SK-N-SH (cell line): Measurements from ENCODE around the gene ZBTB47. TPM values are rescaled to one million over a fixed set of nuclear protein-coding genes. Genes with fewer than 3 reads are reported as not detected.

Experiments used
- CTCF ChIA-PET: fragments of 300-600, 350-600 bp; formaldehyde crosslinking; extraction: SDS; loops from one replicate; lab custom pipeline; 2021; lab: Yijun Ruan, JAX
- POLR2A ChIA-PET: fragments of 350-600 bp; sonication (Branson Sonifier 250); formaldehyde crosslinking; extraction: SDS; loops from one replicate; lab custom pipeline; 2020; ENCODE audit warnings: antibody characterized with exemption, inconsistent platforms; lab: Yijun Ruan, JAX
- DNase-seq: peaks from one replicate; pipeline ENCODE4 v3.0.0; 2012
- H2AFZ ChIP-seq: fragments of 200-600 bp; sonication (generic); 2 replicates; pipeline ENCODE4 v1.8.1; 2016; ENCODE audit warnings: antibody characterized with exemption, mild to moderate bottlenecking, low read depth
- H3F3A ChIP-seq: fragments of 200-600 bp; sonication (generic); replicated peaks from 2 replicates; pipeline ENCODE3; 2016; ENCODE audit warnings: antibody characterized with exemption, mild to moderate bottlenecking; ENCODE audit not compliant: insufficient read depth
- H3K27ac ChIP-seq, 2 experiments: fragments of 200-500 bp in 1 of 2; fragments of 200-600 bp in 1 of 2; sonication (Bioruptor generic) in 1 of 2; sonication (generic), shearing (Covaris generic) in 1 of 2; 2 replicates each; pipeline versions ENCODE4 v1.5.1 to v1.6.1; 2014 to 2016; ENCODE audit warnings: low read depth in 2 of 2, inconsistent platforms in 1 of 2, low read length in 1 of 2, mild to moderate bottlenecking in 1 of 2, mixed read lengths in 1 of 2
- H3K27me3 ChIP-seq: fragments of 200-600 bp; sonication (generic), shearing (Covaris generic); 2 replicates; pipeline ENCODE4 v1.6.1; 2016; ENCODE audit warnings: mixed run types; ENCODE audit not compliant: insufficient read depth
- H3K36me3 ChIP-seq, 2 experiments: fragments of 200-500 bp in 1 of 2; fragments of 200-600 bp in 1 of 2; sonication (Bioruptor generic) in 1 of 2; sonication (generic) in 1 of 2; replicated peaks in 1 of 2; 2 replicates each; pipeline versions ENCODE3 to v1.5.1; 2014 to 2016; ENCODE audit warnings: low read length in 1 of 2, mild to moderate bottlenecking in 1 of 2; ENCODE audit not compliant: insufficient read depth in 2 of 2, control insufficient read depth in 1 of 2
- H3K4me1 ChIP-seq, 2 experiments: fragments of 200-500 bp in 1 of 2; fragments of 200-600 bp in 1 of 2; sonication (Bioruptor generic) in 1 of 2; sonication (generic), shearing (Covaris generic) in 1 of 2; 2 replicates each; pipeline versions ENCODE4 v1.5.1 to v1.6.1; 2014 to 2016; ENCODE audit warnings: low read depth in 1 of 2, low read length in 1 of 2, mixed run types in 1 of 2; ENCODE audit not compliant: insufficient read depth in 2 of 2, control insufficient read depth in 1 of 2
- H3K4me2 ChIP-seq: fragments of 200-600 bp; sonication (generic), shearing (Covaris generic); 2 replicates; pipeline ENCODE4 v1.6.1; 2017; ENCODE audit warnings: mixed run types
- H3K4me3 ChIP-seq, 2 experiments: fragments of 200-500 bp in 1 of 2; fragments of 200-600 bp in 1 of 2; sonication (Bioruptor generic) in 1 of 2; sonication (generic), shearing (Covaris generic) in 1 of 2; 2 replicates each; pipeline versions ENCODE4 v1.5.1 to v1.8.1; 2014 to 2016; ENCODE audit warnings: low read depth in 2 of 2, inconsistent platforms in 1 of 2, low read length in 1 of 2, mild to moderate bottlenecking in 1 of 2, mixed read lengths in 1 of 2, moderate library complexity in 1 of 2
- H3K79me2 ChIP-seq: fragments of 200-600 bp; sonication (generic); 2 replicates; pipeline ENCODE4 v1.8.1; 2017; ENCODE audit warnings: mild to moderate bottlenecking; ENCODE audit not compliant: insufficient read depth
- H3K9ac ChIP-seq: fragments of 200-600 bp; sonication (generic); 2 replicates; pipeline ENCODE4 v1.6.1; 2017; ENCODE audit warnings: mixed run types
- H3K9me2 ChIP-seq: fragments of 200-600 bp; sonication (generic); 2 replicates; pipeline ENCODE4 v1.6.1; 2017; ENCODE audit warnings: mixed run types
- H3K9me3 ChIP-seq: fragments of 200-600 bp; sonication (generic); 2 replicates; pipeline ENCODE4 v1.6.1; 2017; ENCODE audit warnings: mixed run types, mild to moderate bottlenecking, moderate library complexity
- H4K20me1 ChIP-seq: fragments of 200-600 bp; sonication (generic); 2 replicates; pipeline ENCODE4 v1.6.1; 2017; ENCODE audit warnings: mild to moderate bottlenecking, mixed run types; ENCODE audit not compliant: insufficient read depth
- CTCF ChIP-seq: fragments of 200-600 bp; sonication (generic); IDR thresholded peaks from 2 replicates; pipeline ENCODE4 v1.6.1; 2017; ENCODE audit warnings: antibody characterized with exemption, mild to moderate bottlenecking, moderate library complexity
- EP300 ChIP-seq, 2 experiments: IDR thresholded peaks; 2 replicates each; pipeline versions ENCODE4 v1.4.0 to v1.6.1; 2012; ENCODE audit warnings: borderline replicate concordance in 1 of 2, low read depth in 1 of 2, low read length in 1 of 2
- EZH2phosphoT487 ChIP-seq: fragments of 200-600 bp; sonication (generic); IDR thresholded peaks from 2 replicates; pipeline ENCODE4 v1.6.1; 2017; ENCODE audit warnings: low read depth, mixed run types, mild to moderate bottlenecking, antibody characterized with exemption, moderate library complexity, borderline replicate concordance
- GABPA ChIP-seq: IDR thresholded peaks from 2 replicates; pipeline ENCODE4 v1.4.0; 2012; ENCODE audit warnings: low read depth, mild to moderate bottlenecking
- GATA2 ChIP-seq: sonication (generic); formaldehyde crosslinking; IDR thresholded peaks from 2 replicates; pipeline ENCODE4 v1.5.0; 2020; ENCODE audit warnings: mild to moderate bottlenecking, missing genetic modification reagents
- IRF3 ChIP-seq: fragments of 150-350 bp; IDR thresholded peaks from 2 replicates; pipeline ENCODE4 v1.6.1; 2016; ENCODE audit warnings: mild to moderate bottlenecking, low read depth, low read length
- JUND ChIP-seq: IDR thresholded peaks from 2 replicates; pipeline ENCODE4 v1.4.0; 2012
- MAX ChIP-seq: IDR thresholded peaks from 2 replicates; pipeline ENCODE4 v1.4.0; 2012; ENCODE audit warnings: low read depth
- MEF2A ChIP-seq: IDR thresholded peaks from 2 replicates; pipeline ENCODE4 v1.4.0; 2012; ENCODE audit warnings: low read depth, borderline replicate concordance
- MXI1 ChIP-seq: IDR thresholded peaks from 2 replicates; pipeline ENCODE4 v1.6.1; 2012; ENCODE audit warnings: mild to moderate bottlenecking, low read depth, low read length, improper control_type of control experiment
- PBX3 ChIP-seq: IDR thresholded peaks from 2 replicates; pipeline ENCODE4; 2012
- RAD21 ChIP-seq: IDR thresholded peaks from 2 replicates; pipeline ENCODE4 v1.6.1; 2012; ENCODE audit warnings: mild to moderate bottlenecking, low read length
- SIN3A ChIP-seq: IDR thresholded peaks from 2 replicates; pipeline ENCODE4 v1.6.1; 2012; ENCODE audit warnings: low read depth, mild to moderate bottlenecking, low read length, moderate library complexity, borderline replicate concordance
- SMC3 ChIP-seq: IDR thresholded peaks from 2 replicates; pipeline ENCODE4 v1.6.1; 2012; ENCODE audit warnings: low read depth, low read length, improper control_type of control experiment
- TAF1 ChIP-seq: IDR thresholded peaks from 2 replicates; pipeline ENCODE4 v1.6.1; 2012; ENCODE audit warnings: low read depth, mild to moderate bottlenecking, low read length, moderate library complexity, borderline replicate concordance
- TEAD4 ChIP-seq: IDR thresholded peaks from 2 replicates; pipeline ENCODE4 v1.4.0; 2012; ENCODE audit warnings: mild to moderate bottlenecking, borderline replicate concordance; ENCODE audit not compliant: insufficient read depth
- USF1 ChIP-seq: IDR thresholded peaks from 2 replicates; pipeline ENCODE4 v1.4.0; 2012; ENCODE audit warnings: low read depth, borderline replicate concordance
- USF2 ChIP-seq: fragments of 150-350 bp; IDR thresholded peaks from 2 replicates; pipeline ENCODE4 v1.6.1; 2017; ENCODE audit warnings: antibody characterized with exemption, low read length, low read depth, borderline replicate concordance
- ZBTB33 ChIP-seq: IDR thresholded peaks from 2 replicates; pipeline ENCODE4 v1.4.0; 2012; ENCODE audit warnings: low read depth, borderline replicate concordance
- WGBS: methylation state at CpG from one replicate; pipeline ENCODE4 v1.1.6; 2017; ENCODE audit warnings: low lambda C conversion rate; 5-methylcytosine and 5-hydroxymethylcytosine counted together
- polyA plus RNA-seq, 3 experiments: library from polyadenylated mRNA; depleted of rRNA; stranded (reverse); fragments of >200 nt; gene quantifications; 2 replicates each; pipeline ENCODE4 v1.2.3, GENCODE V29; 2012

Gene ZBTB47
- polyA plus RNA-seq, 1 of the 3 experiments (the other 2 are of a cell fraction), result 9.9 TPM

- CTCF ChIA-PET, result no interaction called here
- H3F3A ChIP-seq, result no peaks in the 10 kb centered on the region
- H3K27me3 ChIP-seq, result peaks cover 5% of the 10 kb centered on the region; the same call in 1 of the 2 replicates
- H3K27ac ChIP-seq, result no peak overlapping the region
- no peaks in the 10 kb centered on the region for H3K36me3 ChIP-seq
- no peak overlapping the region for H3K4me3 ChIP-seq
- H2AFZ ChIP-seq, result no peak overlapping the region
- 48% methylated on average over 4 of the region's 4 CpGs for WGBS
- H3K9me3 ChIP-seq, result no peaks in the 10 kb centered on the region
- TF ChIP-seq IRF3 (no peak), PBX3 (no peak), TAF1 (no peak), EZH2phosphoT487 (no peak), SIN3A (no peak), USF1 (no peak)
- TF ChIP-seq, all 33 proteins: peak for 0
- Histone ChIP-seq H3K9ac (no peak overlapping the region), H4K20me1 (no peaks in the 10 kb centered on the region), H3K4me1 (no peaks in the 10 kb centered on the region; a peak in 1 of 4 replicates), H3K79me2 (no peaks in the 10 kb centered on the region), H3K9me2 (no peaks in the 10 kb centered on the region), H3K4me2 (no peak overlapping the region)
- no peak for DNase-seq
- POLR2A ChIA-PET, result no interaction called here
These were observed 27.3 kb downstream of the ZBTB47 start for GRCh38 chr3:42680806-42681205.

GRCh38 chr3:42681361-42682038 lies 28.0 kb downstream of the ZBTB47 start:
- Histone ChIP-seq H3K4me2 (no peak overlapping the region), H3K9me3 (no peaks in the 10 kb centered on the region), H3K79me2 (no peaks in the 10 kb centered on the region), H4K20me1 (no peaks in the 10 kb centered on the region), H3K4me1 (no peaks in the 10 kb centered on the region; a peak in 1 of 4 replicates), H3K27ac (no peak overlapping the region), H3F3A (no peaks in the 10 kb centered on the region), H3K9ac (no peak overlapping the region), H2AFZ (no peak overlapping the region), H3K27me3 (peaks cover 12% of the 10 kb centered on the region; the same call in 1 of the 2 replicates), H3K4me3 (no peak overlapping the region), H3K36me3 (no peaks in the 10 kb centered on the region), H3K9me2 (no peaks in the 10 kb centered on the region)
- ChIA-PET POLR2A (no interaction called here), CTCF (no interaction called here)
- DNase-seq, result no peak
- 48% methylated on average over 10 of the region's 10 CpGs for WGBS
- TF ChIP-seq RAD21 (no peak), ZBTB33 (no peak), GABPA (no peak), MEF2A (no peak), JUND (no peak), MAX (no peak), TEAD4 (no peak), SMC3 (no peak), MXI1 (no peak), EP300 (IDR thresholded peaks at IDR 0.05; ENCODE audit: borderline replicate concordance in 1 of 2, low read depth in 1 of 2, low read length in 1 of 2) (no peak), CTCF (no peak), USF2 (no peak), GATA2 (CRISPR knock-in tag) (no peak)
